Testis (tissue), 3 donors: ENCODE data around the gene ABCF3. TPM values are rescaled to one million over a fixed set of nuclear protein-coding genes. Genes with fewer than 3 reads are reported as not detected.

Experiments
- DNase-seq: peaks from one replicate; pipeline ENCODE4 v3.0.0-alpha.2; 2019
- H3K27ac ChIP-seq, 2 donors: fragments of 200-600 bp; sonication (generic); one replicate each; pipeline ENCODE4 v1.5.1; 2019
- H3K27me3 ChIP-seq: fragments of 200-600 bp; sonication (generic); one replicate; pipeline ENCODE4 v1.5.1; 2019
- H3K36me3 ChIP-seq: fragments of 200-600 bp; sonication (generic); one replicate; pipeline ENCODE4 v1.5.1; 2017; ENCODE audit warnings: low read depth; ENCODE audit errors: missing control alignments
- H3K4me1 ChIP-seq: fragments of 200-600 bp; sonication (generic); one replicate; pipeline ENCODE4 v1.5.1; 2019
- H3K4me3 ChIP-seq, 2 donors: fragments of 200-600 bp; sonication (generic); one replicate each; pipeline ENCODE4 v1.5.1; 2017 to 2019
- H3K9me3 ChIP-seq: fragments of 200-600 bp; sonication (generic); one replicate; pipeline ENCODE4 v1.5.1; 2017
- CTCF ChIP-seq, 3 experiments: fragments of 450-650 bp in 2 of 3; fragments of 200-600 bp in 1 of 3; sonication (generic) in 1 of 3; IDR thresholded peaks; one replicate each; pipeline ENCODE4 v1.5.1; 2016 to 2019; ENCODE audit warnings: antibody characterized with exemption in 3 of 3, mild to moderate bottlenecking in 2 of 3, moderate library complexity in 1 of 3
- POLR2A ChIP-seq: fragments of 450-650 bp; IDR thresholded peaks from one replicate; pipeline ENCODE4 v1.6.1; 2017; ENCODE audit warnings: antibody characterized with exemption, mild to moderate bottlenecking, moderate library complexity
- WGBS, 2 donors: methylation state at CpG; one replicate each; pipeline ENCODE4 v1.1.5; 2018; 5-methylcytosine and 5-hydroxymethylcytosine counted together
- intact Hi-C: fragments of 100-400 bp; cut with DNase I; formaldehyde crosslinking; loops from one replicate; pipeline ENCODE4 v1.15.1; 2023; ENCODE audit warnings: low total_unique reads
- polyA plus RNA-seq: library from polyadenylated mRNA; stranded (reverse); fragments of 350-450 nt; fragmentation: Illumina TruSeq; extraction: RNeasy Lipid Tissue Mini Kit (QIAGEN cat#74804); gene quantifications from one replicate; pipeline ENCODE4 v1.2.3, GENCODE V29; 2014; ENCODE audit warnings: low read depth, low replicate concordance; ENCODE audit not compliant: insufficient read depth
- total RNA-seq, 2 donors: library from RNA; depleted of rRNA; stranded (reverse); fragments of >200 nt; gene quantifications; one replicate each; pipeline ENCODE4 v1.2.3, GENCODE V29; 2016

ABCF3 gene
- total and polyA plus RNA-seq, 3 donors from 2014 or later, result 69.3 to 115 (median 111) TPM

GRCh38 chr3:184174646-184175492, 11.1 kb upstream of the ABCF3 start, which contains the start of gene AP2M1:
Gene AP2M1, plus strand, starts transcription at chr3:184174855. Its CDS starts 2,139 bp downstream, at chr3:184176994.
- H3K4me3 ChIP-seq, result peak within 1 kb of the TSS; percentile 87 to 96
- peak; percentile 69 for TF ChIP-seq POLR2A
- no peak for TF ChIP-seq CTCF (IDR thresholded peaks at IDR 0.05)
- peak within 1 kb of the TSS; percentile 85 to 87 for H3K27ac ChIP-seq
- 1% methylated on average over 34 to 73 of the region's 73 CpGs for WGBS, 2 donors
- no peaks in the 10 kb centered on the region for H3K36me3 ChIP-seq
- no peaks in the 10 kb centered on the region for H3K27me3 ChIP-seq
- intact Hi-C loops, result no loop called here
- peak; percentile 99 for DNase-seq
- no peaks in the 10 kb centered on the region for H3K9me3 ChIP-seq
- peaks cover 27% of the 10 kb centered on the region for H3K4me1 ChIP-seq

DNA sequence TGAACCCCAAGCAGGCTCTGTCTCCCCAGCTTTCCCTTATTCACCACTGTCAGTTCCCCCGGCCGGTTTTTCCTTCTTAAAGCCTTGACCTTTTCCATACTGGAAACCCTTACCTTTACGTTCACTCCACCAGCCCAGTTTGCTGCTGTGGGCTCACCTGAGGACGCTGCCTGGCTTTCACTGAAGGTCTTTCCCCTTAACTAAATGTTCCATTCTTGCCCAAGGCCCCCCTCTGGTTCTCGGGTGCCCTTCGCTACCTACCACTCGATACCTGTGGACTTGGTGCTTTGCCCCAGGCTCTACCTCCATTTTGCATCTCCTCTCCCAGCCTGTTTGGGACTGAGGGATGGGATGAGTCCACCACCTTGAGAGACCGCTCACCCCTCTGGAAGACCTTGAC, 10.5 kb upstream of the ABCF3 start:
- H3K4me3 ChIP-seq, result peak overlapping the region; percentile 87 to 96
- H3K9me3 ChIP-seq, result no peaks in the 10 kb centered on the region
- no peak for TF ChIP-seq CTCF (IDR thresholded peaks at IDR 0.05)
- 10 to 13% methylated on average over 8 of the region's 8 CpGs for WGBS, 2 donors
- no peaks in the 10 kb centered on the region for H3K27me3 ChIP-seq
- intact Hi-C loops, result no loop called here
- H3K27ac ChIP-seq, result peak overlapping the region; percentile 85 to 87
- H3K4me1 ChIP-seq, result peaks cover 27% of the 10 kb centered on the region
- no peaks in the 10 kb centered on the region for H3K36me3 ChIP-seq
- no peak for DNase-seq

DNA sequence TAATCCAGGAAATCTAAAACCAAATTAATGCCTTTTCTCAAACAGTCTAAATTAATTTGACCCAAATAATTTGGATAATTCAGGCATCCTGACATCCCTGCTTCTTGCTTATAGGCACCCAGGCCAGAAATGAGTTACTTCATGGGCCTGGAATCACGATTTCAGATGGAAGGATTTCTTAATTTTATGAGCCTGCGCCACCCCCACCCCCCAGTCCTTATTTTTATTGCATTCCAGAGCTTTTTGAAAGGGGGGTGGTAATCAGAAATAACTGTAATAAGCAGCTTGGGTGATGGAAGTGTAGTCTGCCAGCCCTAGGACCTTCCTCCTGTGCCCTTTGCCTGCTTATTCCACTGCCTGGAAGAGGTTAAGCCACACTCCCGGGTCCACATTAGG, 10.0 kb upstream of the ABCF3 start:
- no peak for DNase-seq
- 18 to 23% methylated on average over 3 of the region's 3 CpGs for WGBS, 2 donors
- intact Hi-C loops, result no loop called here

DNA sequence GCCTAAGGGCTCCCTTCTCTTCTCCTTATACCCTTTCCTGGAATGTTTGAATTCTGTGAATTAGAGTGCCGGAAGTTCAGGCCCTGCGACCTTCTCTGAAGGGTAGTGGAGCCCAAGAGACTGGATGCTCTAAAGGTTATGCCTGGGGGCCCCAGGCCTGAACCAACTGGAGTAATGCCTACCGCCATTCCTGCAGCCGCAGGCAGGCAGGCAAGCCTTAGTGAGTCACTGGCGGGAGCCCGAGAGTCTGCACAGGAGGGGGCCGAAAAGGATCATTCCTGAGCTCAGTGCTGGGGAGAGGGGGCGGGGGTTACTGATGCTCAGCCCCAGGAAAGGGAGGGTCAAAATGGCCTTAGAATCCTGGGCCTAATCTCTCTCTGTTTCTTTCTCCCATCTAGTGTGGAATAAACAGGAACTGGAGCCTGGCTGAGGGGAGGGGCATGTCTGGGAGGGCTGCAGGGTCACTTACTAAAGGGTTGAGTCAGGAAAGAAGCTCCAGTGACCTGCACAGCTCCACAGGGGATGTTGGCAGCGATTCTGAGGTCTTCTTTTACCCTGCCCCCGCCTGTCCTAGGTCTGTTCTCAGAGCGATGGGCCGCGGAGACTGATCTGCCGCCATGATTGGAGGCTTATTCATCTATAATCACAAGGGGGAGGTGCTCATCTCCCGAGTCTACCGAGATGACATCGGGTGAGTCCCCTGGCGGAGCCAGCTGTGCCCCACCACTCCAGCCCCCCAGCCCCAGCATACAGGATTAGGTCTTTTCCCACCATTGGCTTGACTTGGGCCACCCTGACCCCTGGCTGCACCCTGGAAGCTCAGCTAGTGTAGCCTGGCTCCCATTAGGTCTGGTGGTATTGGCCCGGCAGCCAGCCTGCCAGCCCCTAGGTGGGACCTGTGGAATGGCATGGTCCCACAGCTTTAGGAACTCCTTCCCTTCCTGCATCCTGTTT, 9.3 kb upstream of the ABCF3 start:
- intact Hi-C loops, result no loop called here
- no peak for TF ChIP-seq CTCF (IDR thresholded peaks at IDR 0.05)
- no peak for TF ChIP-seq POLR2A

More for the DNA sequence above, 10.0 kb upstream of the ABCF3 start:
- no peaks in the 10 kb centered on the region for H3K27me3 ChIP-seq
- TF ChIP-seq CTCF (IDR thresholded peaks at IDR 0.05) (no peak), POLR2A (no peak)
- H3K4me1 ChIP-seq, result peaks cover 27% of the 10 kb centered on the region
- H3K36me3 ChIP-seq, result peaks cover 1% of the 10 kb centered on the region
- H3K9me3 ChIP-seq, result no peaks in the 10 kb centered on the region
- peak overlapping the region; percentile 85 to 87 for H3K27ac ChIP-seq
- H3K4me3 ChIP-seq, result peak overlapping the region; percentile 6 to 87

More for the DNA sequence above, 9.3 kb upstream of the ABCF3 start:
- Histone ChIP-seq H3K9me3 (no peaks in the 10 kb centered on the region), H3K4me1 (peaks cover 27% of the 10 kb centered on the region), H3K27me3 (no peaks in the 10 kb centered on the region), H3K36me3 (peaks cover 6% of the 10 kb centered on the region), H3K4me3 (peak overlapping the region; percentile 6 to 87), H3K27ac (peak overlapping the region; percentile 85 to 87)
- WGBS, 2 donors, result 5 to 28% methylated on average over 14 to 19 of the region's 19 CpGs
- DNase-seq, result peak; percentile 68
